ENCODE data around the gene PXDN. TPM values are rescaled to one million over a fixed set of nuclear protein-coding genes. Genes with fewer than 3 reads are reported as not detected.
"Not testable (repeated sequence)": the region's sequence is repeated elsewhere in the genome, so short reads cannot be mapped to it uniquely, and the experiment has no call there.

Gene PXDN
- total and polyA plus RNA-seq, 2 of the 13 experiments (the other 11 are each of a cell fraction or from before 2014, with no cell fraction given), result not detected

- Histone ChIP-seq H2AFZ (ENCODE audit: low read length) (no peak overlapping the region), H3K27me3 (ENCODE audit: control insufficient read depth in 1 of 2, insufficient read depth in 2 of 2, low read length in 2 of 2) (peaks cover 2 to 41% of the 10 kb centered on the region in 2 experiments), H3K36me3 (replicated peaks in 1 of 2; ENCODE audit: control insufficient read depth in 1 of 2, insufficient read depth in 2 of 2, low read length in 2 of 2) (no peaks in the 10 kb centered on the region), H4K20me1 (ENCODE audit: insufficient read depth, low read length) (no peaks in the 10 kb centered on the region), H3K4me3 (replicated peaks in 1 of 3; ENCODE audit: insufficient read depth in 1 of 3, low read depth in 2 of 3, low read length in 3 of 3) (no peak overlapping the region), H3K9ac (ENCODE audit: insufficient read depth, low read depth, low read length) (no peak overlapping the region), H3K9me3 (ENCODE audit: low read length) (no peaks in the 10 kb centered on the region), H3K4me1 (ENCODE audit: insufficient read depth, low read length) (no peaks in the 10 kb centered on the region), H3K4me2 (ENCODE audit: low read depth, low read length) (no peak overlapping the region), H3K27ac (ENCODE audit: extremely low read length, insufficient read depth, low read length) (no peak overlapping the region), H3K79me2 (ENCODE audit: insufficient read depth, low read length) (no peaks in the 10 kb centered on the region)
- ATAC-seq (no peak), FAIRE-seq (no peak), DNase-seq (ENCODE audit: low spot score) (no peak)
- intact Hi-C loops (cut with micrococcal nuclease; ENCODE audit: unreplicated experiment) (loop anchor here (5.0 kb wide), 1 partner anchor 1160 kb away; no protein-coding TSS in a partner anchor), in situ Hi-C loops (cut with HindIII; ENCODE audit: extremely low pct_ligation_motif_present, low pct_unique_long_range_greater_than_20kb) (no loop called here)
- ChIA-PET POLR2A (no interaction called here), CTCF (ENCODE audit: low intra/inter-chr PET ratio, low total read pairs) (no interaction called here)
- BruUV-seq (replicated peaks), result no TSS peak
- WGBS (ENCODE audit: low lambda C conversion rate), result 15% methylated on average over 4 of the region's 4 CpGs
- no peak for TF ChIP-seq ZNF142 (CRISPR knock-in tag; IDR thresholded peaks at IDR 0.05)
- no peak for TF ChIP-seq TFE3 (CRISPR knock-in tag; IDR thresholded peaks at IDR 0.05)
- TF ChIP-seq ZNF224 (CRISPR knock-in tag; IDR thresholded peaks at IDR 0.05), result no peak
- no peak for TF ChIP-seq ZNF138 (CRISPR knock-in tag; IDR thresholded peaks at IDR 0.05; ENCODE audit: low read depth)
- TF ChIP-seq ZBTB42 (CRISPR knock-in tag; IDR thresholded peaks at IDR 0.05), result no peak
- no peak for TF ChIP-seq ISL2 (CRISPR knock-in tag; IDR thresholded peaks at IDR 0.05)
- no peak for TF ChIP-seq MED1 (CRISPR knock-in tag; IDR thresholded peaks at IDR 0.05)
- no peak for TF ChIP-seq HNRNPK (IDR thresholded peaks at IDR 0.05; ENCODE audit: low read depth, low read length, poor library complexity, severe bottlenecking)
Observed at GRCh38 chr2:1757567-1757966, 13.3 kb upstream of the PXDN start.

GRCh38 chr2:1757146-1757545, 12.8 kb upstream of the PXDN start:
- DNase-seq (ENCODE audit: low spot score); H3K4me2 ChIP-seq (ENCODE audit: low read depth, low read length); H3K9me3 ChIP-seq (ENCODE audit: low read length); ATAC-seq; FAIRE-seq; H2AFZ ChIP-seq (ENCODE audit: low read length); H3K4me3 ChIP-seq (replicated peaks in 1 of 3; ENCODE audit: insufficient read depth in 1 of 3, low read depth in 2 of 3, low read length in 3 of 3); CTCF ChIA-PET (ENCODE audit: low intra/inter-chr PET ratio, low total read pairs); H3K27ac ChIP-seq (ENCODE audit: extremely low read length, insufficient read depth, low read length); H4K20me1 ChIP-seq (ENCODE audit: insufficient read depth, low read length); BruUV-seq (replicated peaks); in situ Hi-C loops (cut with HindIII; ENCODE audit: extremely low pct_ligation_motif_present, low pct_unique_long_range_greater_than_20kb); H3K79me2 ChIP-seq (ENCODE audit: insufficient read depth, low read length); H3K4me1 ChIP-seq (ENCODE audit: insufficient read depth, low read length); H3K36me3 ChIP-seq (replicated peaks in 1 of 2; ENCODE audit: control insufficient read depth in 1 of 2, insufficient read depth in 2 of 2, low read length in 2 of 2); POLR2A ChIA-PET; H3K9ac ChIP-seq (ENCODE audit: insufficient read depth, low read depth, low read length): not testable (repeated sequence)
- peaks cover 2 to 45% of the 10 kb centered on the region in 2 experiments for H3K27me3 ChIP-seq (ENCODE audit: control insufficient read depth in 1 of 2, insufficient read depth in 2 of 2, low read length in 2 of 2)
- intact Hi-C loops (cut with micrococcal nuclease; ENCODE audit: unreplicated experiment), result loop anchor here (5.0 kb wide), 1 partner anchor 1160 kb away; no protein-coding TSS in a partner anchor
- 27% methylated on average over 12 of the region's 12 CpGs for WGBS (ENCODE audit: low lambda C conversion rate)
